MM.1S (cell line): ENCODE results near the gene AZU1.

Experiments used
- DNase-seq: peaks from one replicate; pipeline ENCODE4 v3.0.0-alpha.2; 2015
- H2AFZ ChIP-seq: fragments of 300-600 bp; sonication (generic); 2 replicates; pipeline ENCODE4 v1.6.0; 2016; ENCODE audit warnings: antibody characterized with exemption, low read length
- H3F3A ChIP-seq: fragments of 300-600 bp; sonication (generic); 2 replicates; pipeline ENCODE4 v1.6.1; 2016; ENCODE audit warnings: mild to moderate bottlenecking, antibody characterized with exemption, low read length, moderate library complexity, mixed read lengths; ENCODE audit not compliant: insufficient read depth
- H3K27ac ChIP-seq: fragments of 300-600 bp; sonication (generic); 2 replicates; pipeline ENCODE4 v1.5.1; 2016; ENCODE audit warnings: mild to moderate bottlenecking, low read length
- H3K27me3 ChIP-seq: fragments of 300-600 bp; sonication (generic); replicated peaks from 2 replicates; pipeline ENCODE4 v1.6.0; 2016; ENCODE audit warnings: low read length; ENCODE audit not compliant: insufficient read depth
- H3K36me3 ChIP-seq: fragments of 300-600 bp; sonication (generic); replicated peaks from 2 replicates; pipeline ENCODE4 v1.6.1; 2016; ENCODE audit warnings: mild to moderate bottlenecking, low read length, mixed read lengths; ENCODE audit not compliant: insufficient read depth
- H3K4me1 ChIP-seq: fragments of 300-600 bp; sonication (generic); 2 replicates; pipeline ENCODE4 v1.6.1; 2016; ENCODE audit warnings: low read length, mixed read lengths
- H3K4me2 ChIP-seq: fragments of 300-600 bp; sonication (generic); 2 replicates; pipeline ENCODE4 v1.6.0; 2016; ENCODE audit warnings: low read depth, low read length
- H3K4me3 ChIP-seq: fragments of 300-600 bp; sonication (generic); 2 replicates; pipeline ENCODE4 v1.5.1; 2016; ENCODE audit warnings: low read length, mixed read lengths
- H3K79me2 ChIP-seq: fragments of 300-600 bp; sonication (generic); 2 replicates; pipeline ENCODE4 v1.6.1; 2016; ENCODE audit warnings: mixed run types, low read length, mixed read lengths
- H3K9ac ChIP-seq: fragments of 300-600 bp; sonication (generic); 2 replicates; pipeline ENCODE4 v1.6.1; 2016; ENCODE audit warnings: low read length, mixed read lengths
- H3K9me2 ChIP-seq: fragments of 300-600 bp; sonication (generic); replicated peaks from 2 replicates; pipeline ENCODE4 v1.6.1; 2016; ENCODE audit warnings: mild to moderate bottlenecking, low read length, mixed read lengths; ENCODE audit not compliant: insufficient read depth
- H3K9me3 ChIP-seq: fragments of 300-600 bp; sonication (generic); replicated peaks from 2 replicates; pipeline ENCODE4 v1.6.1; 2016; ENCODE audit warnings: mild to moderate bottlenecking, low read length, mixed read lengths; ENCODE audit not compliant: insufficient read depth
- H4K20me1 ChIP-seq: fragments of 300-600 bp; sonication (generic); 2 replicates; pipeline ENCODE4 v1.6.1; 2016; ENCODE audit warnings: mild to moderate bottlenecking, low read length, moderate library complexity, mixed read lengths; ENCODE audit not compliant: insufficient read depth
- EZH2 ChIP-seq: fragments of 300-600 bp; sonication (generic); optimal IDR thresholded peaks from 2 replicates; pipeline ENCODE3; 2017; ENCODE audit warnings: low read depth, mild to moderate bottlenecking, antibody characterized with exemption, low read length, mixed read lengths
- EZH2phosphoT487 ChIP-seq: fragments of 300-600 bp; sonication (generic); IDR thresholded peaks from 2 replicates; pipeline ENCODE4 v1.6.1; 2018; ENCODE audit warnings: antibody characterized with exemption, low read length
- TF ChIP-seq, protein P1 (sequence below): fragments of 300-600 bp; sonication (generic); IDR thresholded peaks from 2 replicates; pipeline ENCODE4 v1.5.1; 2016; ENCODE audit warnings: antibody characterized with exemption, low read length, mixed read lengths

AZU1 gene

GRCh38 chr19:879711-880438, 52.2 kb downstream of the AZU1 start:
- no peaks in the 10 kb centered on the region for H4K20me1 ChIP-seq
- H3K36me3 ChIP-seq = no peaks in the 10 kb centered on the region; the same call in 1 of the 2 replicates
- no peaks in the 10 kb centered on the region for H3K79me2 ChIP-seq
- no peak overlapping the region for H3K9ac ChIP-seq
- H3F3A ChIP-seq = no peaks in the 10 kb centered on the region
- no peak overlapping the region for H2AFZ ChIP-seq
- H3K9me2 ChIP-seq = no peaks in the 10 kb centered on the region
- no peaks in the 10 kb centered on the region for H3K4me1 ChIP-seq
- TF ChIP-seq, protein P1, sequence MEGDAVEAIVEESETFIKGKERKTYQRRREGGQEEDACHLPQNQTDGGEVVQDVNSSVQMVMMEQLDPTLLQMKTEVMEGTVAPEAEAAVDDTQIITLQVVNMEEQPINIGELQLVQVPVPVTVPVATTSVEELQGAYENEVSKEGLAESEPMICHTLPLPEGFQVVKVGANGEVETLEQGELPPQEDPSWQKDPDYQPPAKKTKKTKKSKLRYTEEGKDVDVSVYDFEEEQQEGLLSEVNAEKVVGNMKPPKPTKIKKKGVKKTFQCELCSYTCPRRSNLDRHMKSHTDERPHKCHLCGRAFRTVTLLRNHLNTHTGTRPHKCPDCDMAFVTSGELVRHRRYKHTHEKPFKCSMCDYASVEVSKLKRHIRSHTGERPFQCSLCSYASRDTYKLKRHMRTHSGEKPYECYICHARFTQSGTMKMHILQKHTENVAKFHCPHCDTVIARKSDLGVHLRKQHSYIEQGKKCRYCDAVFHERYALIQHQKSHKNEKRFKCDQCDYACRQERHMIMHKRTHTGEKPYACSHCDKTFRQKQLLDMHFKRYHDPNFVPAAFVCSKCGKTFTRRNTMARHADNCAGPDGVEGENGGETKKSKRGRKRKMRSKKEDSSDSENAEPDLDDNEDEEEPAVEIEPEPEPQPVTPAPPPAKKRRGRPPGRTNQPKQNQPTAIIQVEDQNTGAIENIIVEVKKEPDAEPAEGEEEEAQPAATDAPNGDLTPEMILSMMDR = no peak
- TF ChIP-seq EZH2 (no peak), EZH2phosphoT487 (no peak)
- no peak overlapping the region for H3K4me2 ChIP-seq
- no peaks in the 10 kb centered on the region for H3K27me3 ChIP-seq
- no peak overlapping the region for H3K4me3 ChIP-seq
- H3K27ac ChIP-seq = no peak overlapping the region
- no peak for DNase-seq
- no peaks in the 10 kb centered on the region for H3K9me3 ChIP-seq
